Caco-2 (cell line): ENCODE data around the gene YBX2. TPM values are rescaled to one million over a fixed set of nuclear protein-coding genes. Genes with fewer than 3 reads are reported as not detected.
A peak's percentile ranks its signal among the peaks of the same experiment; 100 is the strongest.

ENCODE experiments used
- BruUV-seq: library from RNA; stranded (reverse); fragments of 400-500 nt; replicated peaks from 2 replicates; lab custom pipeline; 2021; lab: Mats Ljungman, UMichigan
- CTCF ChIA-PET: fragments of 300-600 bp; sonication (Branson Sonifier 250); formaldehyde crosslinking; loops from one replicate; lab custom pipeline; 2022; ENCODE audit warnings: antibody characterized with exemption; lab: Charles Lee
- POLR2A ChIA-PET: fragments of 300-600 bp; sonication (Branson Sonifier 250); formaldehyde crosslinking; loops from one replicate; lab custom pipeline; 2022; ENCODE audit warnings: antibody characterized with exemption; lab: Charles Lee
- DNase-seq, 2 experiments: peaks; one replicate each; pipeline versions ENCODE4 v3.0.0 to v3.0.0-alpha.2; 2020 to 2022
- H3K27me3 ChIP-seq: replicated peaks from 2 replicates; pipeline ENCODE4 v1.6.0; 2011; ENCODE audit warnings: low read length; ENCODE audit not compliant: control insufficient read depth, insufficient read depth
- H3K36me3 ChIP-seq: 2 replicates; pipeline ENCODE4 v1.5.1; 2011; ENCODE audit warnings: low read length; ENCODE audit not compliant: control insufficient read depth, insufficient read depth
- H3K4me1 ChIP-seq: fragments of 250-450 bp; sonication (Bioruptor Pico); 2 replicates; pipeline ENCODE4 v1.5.1; 2020; ENCODE audit warnings: mild to moderate bottlenecking
- H3K4me3 ChIP-seq: 2 replicates; pipeline ENCODE4 v1.5.1; 2011; ENCODE audit warnings: low read depth, mild to moderate bottlenecking, control low read depth, low read length
- H3K9me3 ChIP-seq: fragments of 250-450 bp; sonication (Bioruptor Pico); 2 replicates; pipeline ENCODE4 v1.5.1; 2020; ENCODE audit warnings: mild to moderate bottlenecking, moderate library complexity
- H3K27ac Mint-ChIP-seq: one replicate; pipeline ENCODE4 v1.8.0; 2022; ENCODE audit warnings: mixed read lengths; ENCODE audit not compliant: unreplicated experiment
- H3K27me3 Mint-ChIP-seq: one replicate; pipeline ENCODE4 v1.8.0; 2022; ENCODE audit warnings: mixed read lengths; ENCODE audit not compliant: insufficient read depth, unreplicated experiment
- H3K36me3 Mint-ChIP-seq: one replicate; pipeline ENCODE4 v1.8.0; 2022; ENCODE audit warnings: mild to moderate bottlenecking, mixed read lengths; ENCODE audit not compliant: insufficient read depth, unreplicated experiment
- H3K4me1 Mint-ChIP-seq: one replicate; pipeline ENCODE4 v1.8.0; 2022; ENCODE audit warnings: low read depth, mixed read lengths; ENCODE audit not compliant: unreplicated experiment
- H3K4me3 Mint-ChIP-seq: one replicate; pipeline ENCODE4 v1.8.0; 2022; ENCODE audit warnings: mild to moderate bottlenecking, moderate library complexity, mixed read lengths; ENCODE audit not compliant: unreplicated experiment
- H3K9me3 Mint-ChIP-seq: one replicate; pipeline ENCODE4 v1.8.0; 2022; ENCODE audit warnings: mixed read lengths; ENCODE audit not compliant: unreplicated experiment
- intact Hi-C: fragments of 100-400 bp; cut with micrococcal nuclease; formaldehyde crosslinking; loops from one replicate; pipeline ENCODE4 v1.10.0; 2022; ENCODE audit not compliant: unreplicated experiment
- total RNA-seq: library from RNA; stranded (reverse); gene quantifications from 2 replicates; pipeline ENCODE4 v1.2.3, GENCODE V29; 2022
- TF ChIP-seq, protein P1 (sequence below), 2 experiments: fragments of 200-600 bp in 1 of 2; IDR thresholded peaks; 1 replicate in 1 of 2; 2 replicates in 1 of 2; pipeline versions ENCODE4 v1.5.1 to v1.8.0; 2011 to 2022; ENCODE audit warnings: antibody characterized with exemption in 1 of 2, control low read depth in 1 of 2, inconsistent platforms in 1 of 2, low read depth in 1 of 2, low read length in 1 of 2, mild to moderate bottlenecking in 1 of 2, moderate library complexity in 1 of 2; ENCODE audit not compliant: insufficient read depth in 1 of 2, severe bottlenecking in 1 of 2, unreplicated experiment in 1 of 2

The YBX2 gene
- total RNA-seq, 1 experiment from 2014 or later = 27.6 TPM

- Mint-ChIP-seq H3K4me3 (peak overlapping the region; percentile 99), H3K9me3 (no peaks in the 10 kb centered on the region), H3K27me3 (no peaks in the 10 kb centered on the region), H3K36me3 (peaks cover 90% of the 10 kb centered on the region), H3K4me1 (peaks cover 6% of the 10 kb centered on the region), H3K27ac (no peak overlapping the region)
- no TSS peak for BruUV-seq
- no peaks in the 10 kb centered on the region for H3K27me3 ChIP-seq
- intact Hi-C loops = no loop called here
- ChIA-PET CTCF (interaction anchor here (1.0 kb wide), 1 partner anchor 20 kb away, joined by 4 read pairs; the partner anchor contains the start of gene PHF23), POLR2A (interaction anchor here (0.7 to 1.1 kb wide), 2 partner anchors 71 to 145 kb away, joined by 3 to 4 read pairs; partner anchors contain the start of gene ASGR2)
- peaks cover 2% of the 10 kb centered on the region for H3K36me3 ChIP-seq
- TF ChIP-seq, protein P1, sequence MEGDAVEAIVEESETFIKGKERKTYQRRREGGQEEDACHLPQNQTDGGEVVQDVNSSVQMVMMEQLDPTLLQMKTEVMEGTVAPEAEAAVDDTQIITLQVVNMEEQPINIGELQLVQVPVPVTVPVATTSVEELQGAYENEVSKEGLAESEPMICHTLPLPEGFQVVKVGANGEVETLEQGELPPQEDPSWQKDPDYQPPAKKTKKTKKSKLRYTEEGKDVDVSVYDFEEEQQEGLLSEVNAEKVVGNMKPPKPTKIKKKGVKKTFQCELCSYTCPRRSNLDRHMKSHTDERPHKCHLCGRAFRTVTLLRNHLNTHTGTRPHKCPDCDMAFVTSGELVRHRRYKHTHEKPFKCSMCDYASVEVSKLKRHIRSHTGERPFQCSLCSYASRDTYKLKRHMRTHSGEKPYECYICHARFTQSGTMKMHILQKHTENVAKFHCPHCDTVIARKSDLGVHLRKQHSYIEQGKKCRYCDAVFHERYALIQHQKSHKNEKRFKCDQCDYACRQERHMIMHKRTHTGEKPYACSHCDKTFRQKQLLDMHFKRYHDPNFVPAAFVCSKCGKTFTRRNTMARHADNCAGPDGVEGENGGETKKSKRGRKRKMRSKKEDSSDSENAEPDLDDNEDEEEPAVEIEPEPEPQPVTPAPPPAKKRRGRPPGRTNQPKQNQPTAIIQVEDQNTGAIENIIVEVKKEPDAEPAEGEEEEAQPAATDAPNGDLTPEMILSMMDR (IDR thresholded peaks at IDR 0.05; ENCODE audit: insufficient read depth in 1 of 2, low read depth in 1 of 2, low read length in 1 of 2, severe bottlenecking in 1 of 2, unreplicated experiment in 1 of 2) = no peak
- no peaks in the 10 kb centered on the region for H3K9me3 ChIP-seq
- H3K4me1 ChIP-seq = peaks cover 21% of the 10 kb centered on the region
- no peak overlapping the region for H3K4me3 ChIP-seq
- peak in 1 of 2 experiments; percentile 49 for DNase-seq
These were observed 35.5 kb downstream of the YBX2 start for GRCh38 chr17:7258731-7259554.

GRCh38 chr17:7256766-7257456 is 37.5 kb downstream of the YBX2 start:
- H3K4me1 ChIP-seq = peaks cover 21% of the 10 kb centered on the region
- peaks cover 2% of the 10 kb centered on the region for H3K36me3 ChIP-seq
- ChIA-PET POLR2A (interaction anchor here (1.1 kb wide), 1 partner anchor 15 kb away, joined by 3 read pairs; no protein-coding TSS in a partner anchor), CTCF (interaction anchor here (0.7 kb wide), 1 partner anchor 9 kb away, joined by 4 read pairs; no protein-coding TSS in a partner anchor)
- TF ChIP-seq, protein P1 (IDR thresholded peaks at IDR 0.05; ENCODE audit: insufficient read depth in 1 of 2, low read depth in 1 of 2, low read length in 1 of 2, severe bottlenecking in 1 of 2, unreplicated experiment in 1 of 2) = no peak
- no peak for DNase-seq
- no peak overlapping the region for H3K4me3 Mint-ChIP-seq
- no TSS peak for BruUV-seq
- H3K4me1 Mint-ChIP-seq = peaks cover 11% of the 10 kb centered on the region
- no peaks in the 10 kb centered on the region for H3K27me3 Mint-ChIP-seq
- H3K4me3 ChIP-seq = no peak overlapping the region
- H3K27ac Mint-ChIP-seq = peak overlapping the region; percentile 12
- H3K36me3 Mint-ChIP-seq = peaks cover 94% of the 10 kb centered on the region
- H3K9me3 Mint-ChIP-seq = no peaks in the 10 kb centered on the region
- H3K27me3 ChIP-seq = no peaks in the 10 kb centered on the region
- no peaks in the 10 kb centered on the region for H3K9me3 ChIP-seq
- intact Hi-C loops = no loop called here

GRCh38 chr17:7254511-7254910 is 39.9 kb downstream of the YBX2 start:
- intact Hi-C loops = no loop called here
- peaks cover 75% of the 10 kb centered on the region for H3K36me3 Mint-ChIP-seq
- no peaks in the 10 kb centered on the region for H3K27me3 Mint-ChIP-seq
- peaks cover 9% of the 10 kb centered on the region for H3K4me1 ChIP-seq
- no peaks in the 10 kb centered on the region for H3K27me3 ChIP-seq
- H3K4me1 Mint-ChIP-seq = peaks cover 11% of the 10 kb centered on the region
- no peak for DNase-seq
- CTCF ChIA-PET = no interaction called here
- H3K36me3 ChIP-seq = no peaks in the 10 kb centered on the region; the same call in 1 of the 2 replicates
- no peak overlapping the region for H3K4me3 Mint-ChIP-seq
- no TSS peak for BruUV-seq
- TF ChIP-seq, protein P1 (IDR thresholded peaks at IDR 0.05; ENCODE audit: insufficient read depth in 1 of 2, low read depth in 1 of 2, low read length in 1 of 2, severe bottlenecking in 1 of 2, unreplicated experiment in 1 of 2) = no peak
- H3K4me3 ChIP-seq = no peak overlapping the region
- POLR2A ChIA-PET = no interaction called here
- no peaks in the 10 kb centered on the region for H3K9me3 ChIP-seq
- H3K9me3 Mint-ChIP-seq = no peaks in the 10 kb centered on the region
- no peak overlapping the region for H3K27ac Mint-ChIP-seq
